ENCODE data around the gene PIEZO1. TPM values are rescaled to one million over a fixed set of nuclear protein-coding genes. Genes with fewer than 3 reads are reported as not detected.
"Not testable (repeated sequence)": the region's sequence is repeated elsewhere in the genome, so short reads cannot be mapped to it uniquely, and the experiment has no call there.

Gene PIEZO1
- total and polyA plus RNA-seq, 2 donors (not counting 3 experiments of a cell fraction or from before 2014, with no cell fraction given) = 298 to 322 TPM

GRCh38 chr16:88824256-88825077, 39.4 kb upstream of the PIEZO1 start:
- Histone ChIP-seq H3K9me3 (replicated peaks; ENCODE audit: control insufficient read depth, insufficient read depth, low read length) (no peaks in the 10 kb centered on the region), H3K4me2 (ENCODE audit: insufficient read depth, low read length) (no peak overlapping the region), H3K9me1 (replicated peaks; ENCODE audit: control insufficient read depth, extremely low read depth, insufficient read depth, low read length) (no peaks in the 10 kb centered on the region), H3K79me2 (ENCODE audit: control insufficient read depth, insufficient read depth, low read length) (no peaks in the 10 kb centered on the region), H3K36me3 (ENCODE audit: control insufficient read depth in 2 of 2, extremely low read depth in 1 of 2, insufficient read depth in 2 of 2, low read length in 2 of 2) (peaks cover 0 to 3% of the 10 kb centered on the region in 2 experiments), H3K27ac (ENCODE audit: insufficient read depth, low read depth, low read length) (no peak overlapping the region), H2AFZ (ENCODE audit: low read depth, low read length) (no peak overlapping the region), H3K27me3 (ENCODE audit: control insufficient read depth in 2 of 2, insufficient read depth in 2 of 2, low read length in 2 of 2) (no peaks in the 10 kb centered on the region), H3K4me3 (replicated peaks in 1 of 3; ENCODE audit: insufficient read depth in 1 of 3, low read depth in 1 of 3, low read length in 3 of 3) (no peak overlapping the region), H3K4me1 (ENCODE audit: control insufficient read depth, extremely low read depth, insufficient read depth, low read length) (no peaks in the 10 kb centered on the region), H3K9ac (replicated peaks; ENCODE audit: extremely low read depth, insufficient read depth, low read length) (no peak overlapping the region), H4K20me1 (replicated peaks; ENCODE audit: control insufficient read depth, extremely low read depth, insufficient read depth, low read length) (no peaks in the 10 kb centered on the region)
- no peak for TF ChIP-seq POLR2A (IDR thresholded peaks at IDR 0.05; ENCODE audit: low read depth, low read length)
- no peak for TF ChIP-seq JUN (IDR thresholded peaks at IDR 0.05; ENCODE audit: borderline replicate concordance, insufficient read depth, insufficient read length, low read depth)
- no peak for TF ChIP-seq MAX (IDR thresholded peaks at IDR 0.05; ENCODE audit: insufficient read depth, insufficient read length)
- no peak for TF ChIP-seq FOS (IDR thresholded peaks at IDR 0.05; ENCODE audit: borderline replicate concordance, insufficient read depth, low read length)
- TF ChIP-seq GATA2 (IDR thresholded peaks at IDR 0.05; ENCODE audit: insufficient read depth, insufficient read length, low read depth, low read length) = no peak
- no peak for TF ChIP-seq CTCF (IDR thresholded peaks at IDR 0.05; ENCODE audit: extremely low read depth in 1 of 2, insufficient read depth in 1 of 2, low read depth in 1 of 2, low read length in 2 of 2)
- no peak for TF ChIP-seq POLR2AphosphoS5 (IDR thresholded peaks at IDR 0.05; ENCODE audit: insufficient read depth, low read depth, low read length)
- no peak for TF ChIP-seq MYC (IDR thresholded peaks at IDR 0.05; ENCODE audit: low read depth, low read length)
- no peak for TF ChIP-seq EZH2 (IDR thresholded peaks at IDR 0.05; ENCODE audit: borderline replicate concordance, low read depth, low read length, severe bottlenecking)
- intact Hi-C loops (cut with micrococcal nuclease) = loop anchor here (2.0 kb wide), 1 partner anchor 20 kb away; no protein-coding TSS in a partner anchor
- DNase-seq (ENCODE audit: low read depth, low spot score) = no peak
- ChIA-PET CTCF (no interaction called here), POLR2A (no interaction called here)
- no TSS peak for BruUV-seq (replicated peaks)
- no peak for FAIRE-seq
- dilution Hi-C loops (cut with MboI; ENCODE audit: extremely low pct_ligation_motif_present, low sequenced_read_pairs) = no loop called here

- POLR2A ChIA-PET; BruUV-seq (replicated peaks): not testable (repeated sequence)
These were observed 38.6 kb upstream of the PIEZO1 start for GRCh38 chr16:88823646-88824045.

More at GRCh38 chr16:88823646-88824045, 38.6 kb upstream of the PIEZO1 start:
- FAIRE-seq; dilution Hi-C loops (cut with MboI; ENCODE audit: extremely low pct_ligation_motif_present, low sequenced_read_pairs); H4K20me1 ChIP-seq (replicated peaks; ENCODE audit: control insufficient read depth, extremely low read depth, insufficient read depth, low read length); H3K9me3 ChIP-seq (replicated peaks; ENCODE audit: control insufficient read depth, insufficient read depth, low read length); H3K4me3 ChIP-seq (replicated peaks in 1 of 3; ENCODE audit: insufficient read depth in 1 of 3, low read depth in 1 of 3, low read length in 3 of 3); H2AFZ ChIP-seq (ENCODE audit: low read depth, low read length); H3K4me2 ChIP-seq (ENCODE audit: insufficient read depth, low read length); H3K27ac ChIP-seq (ENCODE audit: insufficient read depth, low read depth, low read length); DNase-seq (ENCODE audit: low read depth, low spot score); H3K9me1 ChIP-seq (replicated peaks; ENCODE audit: control insufficient read depth, extremely low read depth, insufficient read depth, low read length); H3K9ac ChIP-seq (replicated peaks; ENCODE audit: extremely low read depth, insufficient read depth, low read length); H3K4me1 ChIP-seq (ENCODE audit: control insufficient read depth, extremely low read depth, insufficient read depth, low read length); H3K27me3 ChIP-seq (ENCODE audit: control insufficient read depth in 2 of 2, insufficient read depth in 2 of 2, low read length in 2 of 2); CTCF ChIA-PET; H3K36me3 ChIP-seq (ENCODE audit: control insufficient read depth in 2 of 2, extremely low read depth in 1 of 2, insufficient read depth in 2 of 2, low read length in 2 of 2); H3K79me2 ChIP-seq (ENCODE audit: control insufficient read depth, insufficient read depth, low read length): not testable (repeated sequence)
- intact Hi-C loops (cut with micrococcal nuclease) = loop anchor here (2.0 kb wide), 1 partner anchor 21 kb away; no protein-coding TSS in a partner anchor
